Mesenchymal stem cell (in vitro differentiated cells and primary cell): ENCODE results near the gene CARD8.

Experiments used
- DNase-seq: peaks from one replicate; pipeline ENCODE4 v3.0.0-alpha.2; 2013
- H2AFZ ChIP-seq: one replicate; pipeline ENCODE4 v1.6.1; 2013; ENCODE audit warnings: low read depth, mild to moderate bottlenecking, control low read depth, inconsistent platforms, low read length, moderate library complexity
- H2AK5ac ChIP-seq: 2 replicates; pipeline ENCODE4 v1.6.1; 2013; ENCODE audit warnings: low read length, moderate library complexity, mild to moderate bottlenecking, inconsistent platforms; ENCODE audit not compliant: severe bottlenecking
- H2BK120ac ChIP-seq: one replicate; pipeline ENCODE4 v1.6.1; 2013; ENCODE audit warnings: low read depth, mild to moderate bottlenecking, inconsistent platforms, low read length, moderate library complexity
- H2BK12ac ChIP-seq, 2 experiments: one replicate each; pipeline ENCODE4 v1.6.1; 2013; ENCODE audit warnings: inconsistent platforms in 2 of 2, low read length in 2 of 2, mild to moderate bottlenecking in 2 of 2, moderate library complexity in 2 of 2, control low read depth in 1 of 2
- H2BK15ac ChIP-seq: one replicate; pipeline ENCODE4 v1.6.1; 2013; ENCODE audit warnings: mild to moderate bottlenecking, low read depth, inconsistent platforms; ENCODE audit not compliant: poor library complexity, severe bottlenecking
- H2BK5ac ChIP-seq: 2 replicates; pipeline ENCODE4 v1.6.1; 2013; ENCODE audit warnings: low read depth, mild to moderate bottlenecking, low read length, control low read depth, inconsistent platforms; ENCODE audit not compliant: poor library complexity, severe bottlenecking
- H3K14ac ChIP-seq, 2 experiments: one replicate each; pipeline ENCODE4 v1.6.1; 2013; ENCODE audit warnings: inconsistent platforms in 2 of 2, low read length in 2 of 2, control low read depth in 1 of 2, mild to moderate bottlenecking in 1 of 2, moderate library complexity in 1 of 2
- H3K18ac ChIP-seq, 2 experiments: one replicate each; pipeline ENCODE4 v1.6.1; 2013; ENCODE audit warnings: inconsistent platforms in 2 of 2, low read length in 2 of 2, control low read depth in 1 of 2, low read depth in 1 of 2, mild to moderate bottlenecking in 1 of 2
- H3K23ac ChIP-seq, 2 experiments: one replicate each; pipeline ENCODE4 v1.6.1; 2013; ENCODE audit warnings: inconsistent platforms in 2 of 2, low read length in 2 of 2, mild to moderate bottlenecking in 2 of 2, moderate library complexity in 2 of 2, control low read depth in 1 of 2
- H3K27ac ChIP-seq: 2 replicates; pipeline ENCODE4 v1.5.1; 2013; ENCODE audit warnings: mild to moderate bottlenecking, moderate library complexity, low read length, control low read depth, inconsistent platforms; ENCODE audit not compliant: poor library complexity, severe bottlenecking
- H3K27me3 ChIP-seq, 2 experiments: 2 replicates each; pipeline versions ENCODE4 v1.6.1 to v1.7.0; 2013; ENCODE audit warnings: low read length in 2 of 2, mild to moderate bottlenecking in 2 of 2, moderate library complexity in 2 of 2, control low read depth in 1 of 2, inconsistent platforms in 1 of 2; ENCODE audit not compliant: control insufficient read depth in 1 of 2, insufficient read depth in 1 of 2
- H3K36me3 ChIP-seq, 2 experiments: 2 replicates each; pipeline versions ENCODE4 v1.6.1 to v1.7.0; 2013; ENCODE audit warnings: low read length in 2 of 2, control low read depth in 1 of 2, inconsistent platforms in 1 of 2, low read depth in 1 of 2, mild to moderate bottlenecking in 1 of 2; ENCODE audit not compliant: insufficient read depth in 2 of 2, control insufficient read depth in 1 of 2
- H3K4ac ChIP-seq, 2 experiments: one replicate each; pipeline ENCODE4 v1.6.1; 2013; ENCODE audit warnings: inconsistent platforms in 2 of 2, low read length in 2 of 2, mild to moderate bottlenecking in 2 of 2, moderate library complexity in 2 of 2, control low read depth in 1 of 2, low read depth in 1 of 2
- H3K4me1 ChIP-seq: 2 replicates; pipeline ENCODE4 v1.6.1; 2013; ENCODE audit warnings: low read depth, low read length, control low read depth; ENCODE audit not compliant: control insufficient read depth, insufficient read depth
- H3K4me2 ChIP-seq: 2 replicates; pipeline ENCODE4 v1.6.1; 2013; ENCODE audit warnings: low read length, mild to moderate bottlenecking, inconsistent platforms; ENCODE audit not compliant: poor library complexity, severe bottlenecking
- H3K4me3 ChIP-seq, 2 experiments: 2 replicates each; pipeline versions ENCODE4 v1.5.1 to v1.7.0; 2013; ENCODE audit warnings: low read length in 2 of 2, mild to moderate bottlenecking in 2 of 2, control low read depth in 1 of 2, low read depth in 1 of 2; ENCODE audit not compliant: insufficient read depth in 1 of 2
- H3K79me1 ChIP-seq: replicated peaks from 2 replicates; pipeline ENCODE4 v1.6.1; 2013; ENCODE audit warnings: mild to moderate bottlenecking, control low read depth, low read length, inconsistent platforms; ENCODE audit not compliant: poor library complexity, severe bottlenecking
- H3K9ac ChIP-seq: 2 replicates; pipeline ENCODE4 v1.7.0; 2013; ENCODE audit warnings: mild to moderate bottlenecking, low read length, moderate library complexity
- H3K9me3 ChIP-seq: 2 replicates; pipeline ENCODE4 v1.7.0; 2013; ENCODE audit warnings: mild to moderate bottlenecking, low read length; ENCODE audit not compliant: control insufficient read depth
- H4K8ac ChIP-seq: one replicate; pipeline ENCODE4 v1.6.1; 2013; ENCODE audit warnings: inconsistent platforms, mild to moderate bottlenecking, low read length, moderate library complexity
- H4K91ac ChIP-seq: one replicate; pipeline ENCODE4 v1.6.1; 2013; ENCODE audit warnings: mild to moderate bottlenecking, low read length, inconsistent platforms
- WGBS: methylation state at CpG from one replicate; pipeline ENCODE4 v1.1.7; 2013; ENCODE audit warnings: mixed read lengths; 5-methylcytosine and 5-hydroxymethylcytosine counted together

The CARD8 gene

DNA sequence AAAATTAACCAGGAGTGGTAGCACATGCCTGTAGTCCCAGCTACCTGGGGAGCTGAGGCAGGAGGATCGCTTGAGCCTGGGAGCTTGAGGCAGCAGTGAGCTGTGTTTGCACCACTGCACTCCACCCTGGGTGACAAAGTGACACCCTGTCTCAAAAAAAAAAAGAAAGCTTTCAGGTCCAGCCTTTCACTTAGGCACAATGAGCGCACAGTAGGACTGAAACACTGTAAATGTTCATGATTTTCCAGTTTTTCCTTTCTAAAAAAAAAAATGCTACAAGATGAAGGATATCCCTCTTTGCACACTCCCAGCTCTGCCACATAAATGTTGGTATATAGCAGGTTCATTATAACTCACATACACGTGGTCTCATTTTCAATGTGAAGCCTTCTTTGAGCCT is 32.0 kb upstream of the CARD8 start:
- DNase-seq = no peak
- H3K9me3 ChIP-seq = peaks cover 19% of the 10 kb centered on the region
- no peaks in the 10 kb centered on the region for H3K79me1 ChIP-seq
- no peak overlapping the region for H2BK15ac ChIP-seq
- H3K4me1 ChIP-seq = peaks cover 15% of the 10 kb centered on the region
- H4K91ac ChIP-seq = no peak overlapping the region
- WGBS = 100% methylated on average over 1 of the region's 3 CpGs
- H3K18ac ChIP-seq = no peak overlapping the region
- no peak overlapping the region for H3K4me3 ChIP-seq
- H3K14ac ChIP-seq = no peak overlapping the region
- no peaks in the 10 kb centered on the region for H3K36me3 ChIP-seq
- H3K23ac ChIP-seq = no peak overlapping the region
- no peak overlapping the region for H2AFZ ChIP-seq
- no peaks in the 10 kb centered on the region for H3K27me3 ChIP-seq
- no peak overlapping the region for H2BK12ac ChIP-seq
- H3K9ac ChIP-seq = no peak overlapping the region
- no peak overlapping the region for H2BK5ac ChIP-seq
- H2BK120ac ChIP-seq = no peak overlapping the region
- no peak overlapping the region for H2AK5ac ChIP-seq
- no peak overlapping the region for H3K4me2 ChIP-seq
- no peak overlapping the region for H4K8ac ChIP-seq
- no peak overlapping the region for H3K4ac ChIP-seq
- H3K27ac ChIP-seq = no peak overlapping the region

DNA sequence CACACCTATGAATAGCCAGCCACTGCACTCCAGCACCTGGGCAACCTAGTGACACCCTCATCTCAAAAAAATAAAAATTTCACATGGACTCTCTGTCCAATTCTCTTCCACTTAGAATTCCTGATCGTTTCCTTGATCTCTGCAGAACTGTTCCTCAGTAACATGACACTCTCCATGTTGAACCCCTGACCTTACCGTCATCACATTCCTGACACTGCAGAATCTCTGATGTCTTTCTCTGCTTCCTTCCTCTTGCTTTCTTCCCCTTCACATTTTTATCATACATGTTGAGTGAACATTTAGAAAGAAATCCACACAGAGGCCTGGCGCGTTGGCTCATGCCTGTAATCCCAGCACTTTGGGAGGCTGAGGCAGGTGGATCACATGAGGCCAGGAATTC is 29.2 kb upstream of the CARD8 start:
- Histone ChIP-seq H2BK12ac (no peak overlapping the region), H3K4me2 (no peak overlapping the region), H2AFZ (no peak overlapping the region), H3K79me1 (no peaks in the 10 kb centered on the region), H2BK15ac (no peak overlapping the region), H2BK5ac (no peak overlapping the region), H3K14ac (no peak overlapping the region), H3K27ac (peak overlapping the region; percentile 85), H2BK120ac (no peak overlapping the region), H3K27me3 (peaks cover 0 to 3% of the 10 kb centered on the region in 2 experiments), H3K4me3 (no peak overlapping the region), H3K23ac (no peak overlapping the region), H3K4me1 (peaks cover 9% of the 10 kb centered on the region), H2AK5ac (peak overlapping the region; percentile 74), H4K91ac (no peak overlapping the region), H3K4ac (no peak overlapping the region), H3K18ac (no peak overlapping the region), H4K8ac (no peak overlapping the region), H3K36me3 (no peaks in the 10 kb centered on the region), H3K9me3 (peaks cover 19% of the 10 kb centered on the region), H3K9ac (no peak overlapping the region)
- 83% methylated on average over 4 of the region's 4 CpGs for WGBS
- DNase-seq = peak; percentile 20

DNA sequence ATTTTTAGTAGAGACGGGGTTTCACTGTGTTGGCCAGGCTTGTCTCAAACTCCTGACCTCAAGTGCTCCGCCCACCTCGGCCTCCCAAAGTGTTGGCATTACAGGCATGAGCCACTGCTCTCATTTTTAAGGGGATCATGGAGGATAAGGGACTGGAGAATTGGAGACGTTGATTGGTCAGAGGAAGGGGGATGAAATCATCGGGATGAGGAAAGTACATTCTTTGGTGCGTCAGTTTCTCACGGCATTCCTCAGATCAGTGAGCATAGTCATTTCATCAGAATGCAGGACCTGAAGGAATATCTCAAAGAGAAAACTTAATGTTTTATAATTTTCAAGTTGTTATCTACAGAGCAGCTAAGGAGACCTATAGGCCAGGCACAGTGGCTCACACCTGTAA is 28.2 kb upstream of the CARD8 start:
- no peak overlapping the region for H2BK120ac ChIP-seq
- H4K8ac ChIP-seq = no peak overlapping the region
- H3K18ac ChIP-seq = no peak overlapping the region
- H3K79me1 ChIP-seq = no peaks in the 10 kb centered on the region
- DNase-seq = peak; percentile 76
- H3K4ac ChIP-seq = no peak overlapping the region
- H4K91ac ChIP-seq = no peak overlapping the region
- no peak overlapping the region for H2AK5ac ChIP-seq
- H3K27ac ChIP-seq = peak overlapping the region; percentile 85
- no peak overlapping the region for H3K23ac ChIP-seq
- peaks cover 9% of the 10 kb centered on the region for H3K4me1 ChIP-seq
- H2BK5ac ChIP-seq = no peak overlapping the region
- H3K4me2 ChIP-seq = no peak overlapping the region
- no peak overlapping the region for H3K4me3 ChIP-seq
- no peak overlapping the region for H3K9ac ChIP-seq
- H2AFZ ChIP-seq = no peak overlapping the region
- no peaks in the 10 kb centered on the region for H3K36me3 ChIP-seq
- H2BK12ac ChIP-seq = no peak overlapping the region
- 90% methylated on average over 7 of the region's 7 CpGs for WGBS
- peaks cover 19% of the 10 kb centered on the region for H3K9me3 ChIP-seq
- H2BK15ac ChIP-seq = no peak overlapping the region
- H3K27me3 ChIP-seq = peaks cover 0 to 3% of the 10 kb centered on the region in 2 experiments
- H3K14ac ChIP-seq = no peak overlapping the region

DNA sequence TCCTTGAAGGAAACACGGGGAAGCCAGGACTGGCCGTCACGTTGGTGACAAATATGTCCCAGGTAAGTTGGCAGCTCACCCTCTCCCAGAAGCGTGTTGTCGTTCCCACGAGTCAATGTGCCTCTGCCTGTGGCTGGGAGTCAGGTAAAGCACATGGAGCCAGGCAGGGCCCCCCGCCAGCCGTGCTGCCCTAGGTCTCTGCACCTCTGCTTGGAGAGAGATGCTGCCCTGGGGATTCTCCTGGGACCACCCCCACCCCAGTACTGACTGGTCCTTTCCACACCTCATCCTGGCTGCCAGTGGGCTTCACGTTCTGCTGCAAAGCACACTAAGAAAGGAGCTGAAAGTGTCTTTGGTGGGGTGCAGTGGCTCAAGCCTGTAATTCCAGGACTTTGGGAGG is 24.0 kb upstream of the CARD8 start:
- Histone ChIP-seq H3K4me1 (peaks cover 9% of the 10 kb centered on the region), H2AFZ (no peak overlapping the region), H4K8ac (no peak overlapping the region), H3K4ac (no peak overlapping the region), H3K79me1 (no peaks in the 10 kb centered on the region), H2BK12ac (peak overlapping the region in 1 of 2 experiments; percentile 10), H3K4me3 (no peak overlapping the region), H3K23ac (no peak overlapping the region), H2BK120ac (no peak overlapping the region), H2AK5ac (no peak overlapping the region), H3K4me2 (no peak overlapping the region), H3K27ac (no peak overlapping the region), H2BK15ac (no peak overlapping the region), H3K36me3 (no peaks in the 10 kb centered on the region), H3K14ac (no peak overlapping the region), H3K9ac (no peak overlapping the region), H3K9me3 (peaks cover 5% of the 10 kb centered on the region), H3K18ac (no peak overlapping the region), H2BK5ac (no peak overlapping the region), H4K91ac (no peak overlapping the region), H3K27me3 (peaks cover 0 to 3% of the 10 kb centered on the region in 2 experiments)
- DNase-seq = no peak
- 92% methylated on average over 9 of the region's 9 CpGs for WGBS
